AG10803 (cell line): ENCODE results near the gene GRXCR2.

Experiments used
- DNase-seq: peaks from one replicate; pipeline ENCODE4 v3.0.0; 2010; ENCODE audit warnings: low read depth
- H3K4me3 ChIP-seq: 2 replicates; pipeline ENCODE4 v1.5.1; 2011; ENCODE audit warnings: mild to moderate bottlenecking, low read length, control low read depth
- TF ChIP-seq, protein P1 (sequence below): conservative IDR thresholded peaks from 2 replicates; pipeline ENCODE4 v1.5.1; 2011; ENCODE audit warnings: mild to moderate bottlenecking, low read length, control low read depth, inconsistent platforms

The GRXCR2 gene, protein sequence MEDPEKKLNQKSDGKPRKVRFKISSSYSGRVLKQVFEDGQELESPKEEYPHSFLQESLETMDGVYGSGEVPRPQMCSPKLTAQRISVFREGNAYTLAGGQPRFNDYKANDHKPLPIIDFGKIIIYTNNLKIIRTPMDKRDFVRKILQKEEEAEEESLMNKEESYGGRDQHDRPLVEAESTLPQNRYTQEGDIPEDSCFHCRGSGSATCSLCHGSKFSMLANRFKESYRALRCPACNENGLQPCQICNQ

DNA sequence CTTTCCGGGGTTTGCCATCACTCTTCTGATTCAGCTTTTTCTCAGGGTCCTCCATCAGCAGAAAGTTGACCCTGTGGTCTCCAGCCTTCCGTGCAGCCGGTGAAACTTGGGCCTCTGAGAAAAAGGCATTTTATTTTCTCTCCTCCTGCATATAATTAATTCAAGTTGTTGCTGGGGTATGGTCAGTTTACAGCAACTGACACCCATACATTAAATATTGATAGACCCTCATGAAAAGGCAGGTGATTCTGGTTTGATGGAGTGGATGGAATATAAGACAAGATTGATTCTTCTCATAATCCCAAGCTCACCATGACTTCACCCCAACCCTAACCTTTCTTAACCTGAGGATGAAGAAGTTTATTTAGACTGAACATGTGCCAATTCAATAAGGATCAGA lies at the start of gene GRXCR2:
TSS of gene GRXCR2 (minus strand) at position 101 of the 400 bp plus-strand sequence. CDS start at position 55, 46 bp downstream.
- DNase-seq = no peak
- TF ChIP-seq, protein P1, sequence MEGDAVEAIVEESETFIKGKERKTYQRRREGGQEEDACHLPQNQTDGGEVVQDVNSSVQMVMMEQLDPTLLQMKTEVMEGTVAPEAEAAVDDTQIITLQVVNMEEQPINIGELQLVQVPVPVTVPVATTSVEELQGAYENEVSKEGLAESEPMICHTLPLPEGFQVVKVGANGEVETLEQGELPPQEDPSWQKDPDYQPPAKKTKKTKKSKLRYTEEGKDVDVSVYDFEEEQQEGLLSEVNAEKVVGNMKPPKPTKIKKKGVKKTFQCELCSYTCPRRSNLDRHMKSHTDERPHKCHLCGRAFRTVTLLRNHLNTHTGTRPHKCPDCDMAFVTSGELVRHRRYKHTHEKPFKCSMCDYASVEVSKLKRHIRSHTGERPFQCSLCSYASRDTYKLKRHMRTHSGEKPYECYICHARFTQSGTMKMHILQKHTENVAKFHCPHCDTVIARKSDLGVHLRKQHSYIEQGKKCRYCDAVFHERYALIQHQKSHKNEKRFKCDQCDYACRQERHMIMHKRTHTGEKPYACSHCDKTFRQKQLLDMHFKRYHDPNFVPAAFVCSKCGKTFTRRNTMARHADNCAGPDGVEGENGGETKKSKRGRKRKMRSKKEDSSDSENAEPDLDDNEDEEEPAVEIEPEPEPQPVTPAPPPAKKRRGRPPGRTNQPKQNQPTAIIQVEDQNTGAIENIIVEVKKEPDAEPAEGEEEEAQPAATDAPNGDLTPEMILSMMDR = no peak
- H3K4me3 ChIP-seq = no peak within 1 kb of the TSS

DNA sequence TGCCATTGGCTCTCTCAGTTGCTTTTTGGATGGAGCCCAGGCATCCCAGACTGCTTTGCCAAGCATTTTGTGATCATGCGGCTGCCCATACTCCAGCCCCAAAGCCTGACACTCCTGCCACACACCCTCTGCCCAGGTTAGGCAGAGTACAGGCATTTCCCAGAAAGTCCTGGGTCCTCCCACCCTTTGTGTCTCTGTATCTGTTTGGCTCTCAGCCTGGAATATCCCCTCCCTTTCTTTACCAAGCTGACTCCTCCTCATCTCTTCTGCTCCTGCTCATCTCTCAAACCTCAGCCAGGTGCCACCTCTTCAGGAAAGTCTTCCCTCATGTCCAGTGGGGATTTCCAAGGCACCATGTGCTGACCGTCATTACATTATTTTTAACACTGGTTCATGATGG lies 49.2 kb upstream of the GRXCR2 start:
- TF ChIP-seq, protein P1 = no peak
- DNase-seq = no peak
- H3K4me3 ChIP-seq = no peak overlapping the region

DNA sequence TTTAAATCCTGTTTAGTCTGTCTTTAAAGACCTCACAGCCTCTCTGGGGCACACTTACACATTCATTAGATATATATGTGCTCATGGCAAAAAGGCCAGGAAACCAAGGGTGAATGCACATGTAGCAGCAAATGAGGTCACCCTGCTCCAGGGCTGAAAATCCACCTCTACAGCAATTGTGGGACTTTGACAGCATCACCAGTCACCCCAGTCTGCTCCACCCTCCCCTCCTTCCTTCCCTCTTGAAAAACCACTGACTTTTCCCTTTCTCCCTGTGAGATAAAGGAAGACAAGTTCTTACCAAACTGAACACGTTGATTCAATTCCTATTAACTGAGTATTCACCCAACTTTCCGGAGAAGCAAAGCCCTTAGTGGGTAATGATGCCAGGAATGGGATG lies 48.4 kb upstream of the GRXCR2 start:
- DNase-seq = no peak
- H3K4me3 ChIP-seq = no peak overlapping the region
- TF ChIP-seq, protein P1 = no peak

DNA sequence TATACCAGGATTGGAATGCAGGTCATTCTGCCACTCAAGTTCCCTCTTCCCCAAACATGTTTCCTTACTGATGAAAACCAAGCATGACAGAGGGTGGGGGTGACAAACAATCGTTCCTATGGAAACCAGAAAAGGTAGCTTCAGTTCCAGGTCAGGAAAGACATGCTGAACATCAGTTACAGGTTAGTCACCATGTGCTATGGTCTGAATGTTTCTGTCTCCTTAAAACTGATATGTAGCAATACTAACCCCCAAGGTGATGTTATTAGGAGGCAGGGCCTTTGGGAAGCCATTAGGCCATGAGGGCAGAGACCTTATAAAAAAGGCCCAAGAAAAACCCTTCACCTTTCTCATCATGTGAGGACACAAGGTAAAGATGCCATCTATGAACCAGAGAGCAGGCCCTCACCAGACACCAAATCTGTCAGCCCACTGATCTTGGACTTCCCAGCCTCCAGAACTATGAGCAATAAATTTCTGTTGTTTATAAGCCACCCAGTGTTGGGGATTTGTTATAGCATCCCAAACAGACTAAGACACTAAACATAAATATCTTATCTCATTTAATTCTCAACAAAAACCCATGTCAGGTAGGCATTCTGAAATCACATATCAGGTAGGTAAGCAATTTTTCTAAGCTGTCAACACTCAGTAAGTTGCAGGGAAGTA lies 47.9 kb upstream of the GRXCR2 start:
- no peak for DNase-seq
- TF ChIP-seq, protein P1 = no peak
- H3K4me3 ChIP-seq = no peak overlapping the region

DNA sequence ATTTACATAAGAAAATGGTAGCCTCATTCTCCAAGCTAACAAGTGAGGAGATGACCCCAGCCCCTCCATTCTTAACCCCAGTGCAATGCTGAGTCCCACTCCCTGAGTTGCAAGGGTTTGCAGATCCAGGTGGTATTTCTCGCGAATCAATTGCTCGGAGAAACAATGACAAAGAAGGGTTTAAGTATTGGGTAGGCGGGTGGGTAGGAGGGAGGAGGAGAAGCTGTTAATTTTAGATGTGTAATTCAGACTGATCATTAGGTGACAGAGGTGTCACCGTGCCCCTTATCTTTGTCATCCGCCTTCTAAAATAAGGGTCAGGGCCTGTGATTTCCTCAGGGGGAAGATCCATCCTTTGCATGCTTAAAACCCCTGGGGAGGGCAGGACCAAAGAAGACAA lies 46.6 kb upstream of the GRXCR2 start:
- TF ChIP-seq, protein P1 = no peak
- H3K4me3 ChIP-seq = no peak overlapping the region
- no peak for DNase-seq

DNA sequence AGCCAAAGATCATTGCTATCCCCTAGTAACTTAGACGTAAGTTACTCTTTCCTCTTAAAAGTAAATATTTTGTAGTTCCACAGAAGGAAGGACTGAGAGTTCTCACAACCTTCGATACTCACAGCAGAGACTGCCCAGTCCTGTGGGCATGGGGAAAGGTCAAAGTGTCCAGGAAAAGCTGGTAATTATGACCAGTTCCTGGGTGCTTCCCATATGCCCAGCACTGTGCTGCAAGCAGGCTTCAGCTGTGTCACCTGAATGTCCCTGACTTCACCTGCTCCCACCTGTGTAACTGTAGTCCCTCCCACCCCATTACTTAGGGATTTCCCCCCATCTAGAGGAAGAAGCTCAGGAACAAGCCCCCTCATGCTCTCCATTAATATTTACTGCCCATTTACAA lies 45.6 kb upstream of the GRXCR2 start:
- TF ChIP-seq, protein P1 = no peak

DNA sequence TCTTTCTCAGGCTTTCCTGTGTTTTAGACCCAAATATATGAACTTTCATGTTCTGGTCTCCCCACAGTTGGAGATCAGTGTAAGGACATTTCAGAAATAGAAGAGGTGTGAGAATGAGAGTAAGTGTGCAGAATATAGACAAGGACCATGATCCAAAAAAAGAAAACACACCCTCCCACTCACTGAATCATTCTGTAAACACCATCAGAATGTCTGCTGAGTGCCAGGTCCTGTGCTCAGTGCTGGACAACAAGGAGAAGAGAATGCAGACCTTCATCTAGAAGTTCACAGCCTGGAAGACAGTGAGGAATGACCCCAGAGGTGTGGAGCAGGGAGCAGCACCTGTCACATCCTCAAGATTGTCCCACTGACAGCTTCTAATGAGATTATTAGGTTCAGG lies 44.5 kb upstream of the GRXCR2 start:
- peak; percentile 23 for DNase-seq
- H3K4me3 ChIP-seq = no peak overlapping the region
- TF ChIP-seq, protein P1 = no peak

More for the DNA sequence above, 45.6 kb upstream of the GRXCR2 start:
- no peak overlapping the region for H3K4me3 ChIP-seq
- no peak for DNase-seq
